Right lobe of liver (tissue), 6 donors: ENCODE measurements around the gene HIRA. TPM values are rescaled to one million over a fixed set of nuclear protein-coding genes. Genes with fewer than 3 reads are reported as not detected.

Source experiments
- ATAC-seq, 4 donors: fragments of 200-7000 bp; cut with Tn5 transposase; one replicate each; pipeline ENCODE4 v1.9.1; 2020; ENCODE audit warnings: mild to moderate bottlenecking in 4 of 4, moderate library complexity in 4 of 4
- DNase-seq, 3 donors: peaks; one replicate each; pipeline ENCODE4 v3.0.0-alpha.2; 2020
- H3K27ac ChIP-seq, 3 donors: fragments of 200-600 bp; one replicate each; pipeline ENCODE4 v1.8.0; 2022
- H3K27me3 ChIP-seq, 2 donors: fragments of 200-600 bp; one replicate each; pipeline ENCODE4 v1.8.0; 2022
- H3K36me3 ChIP-seq, 4 donors: fragments of 200-600 bp; sonication (generic) in 1 of 4; one replicate each; pipeline versions ENCODE4 v1.5.1 to v1.8.0; 2017 to 2022; ENCODE audit warnings: control low read depth in 1 of 4
- H3K4me1 ChIP-seq, 4 donors: fragments of 200-600 bp; sonication (generic) in 1 of 4; one replicate each; pipeline versions ENCODE4 v1.5.1 to v1.8.0; 2017 to 2022; ENCODE audit warnings: control low read depth in 1 of 4
- H3K4me3 ChIP-seq, 3 donors: fragments of 200-600 bp; one replicate each; pipeline ENCODE4 v1.8.0; 2022
- H3K9me3 ChIP-seq, 4 donors: fragments of 200-600 bp; sonication (generic) in 1 of 4; one replicate each; pipeline versions ENCODE4 v1.5.1 to v1.8.0; 2017 to 2022; ENCODE audit warnings: control low read depth in 1 of 4
- CTCF ChIP-seq, 4 donors: fragments of 200-600 bp in 3 of 4; fragments of 450-650 bp in 1 of 4; IDR thresholded peaks; one replicate each; pipeline versions ENCODE4 v1.5.1 to v1.8.0; 2016 to 2022; ENCODE audit warnings: antibody characterized with exemption in 4 of 4, mild to moderate bottlenecking in 2 of 4
- POLR2A ChIP-seq: fragments of 450-650 bp; IDR thresholded peaks from one replicate; pipeline ENCODE4 v1.6.1; 2017; ENCODE audit warnings: antibody characterized with exemption, mild to moderate bottlenecking
- WGBS: methylation state at CpG from one replicate; pipeline ENCODE4 v1.1.6; 2018; ENCODE audit warnings: low coverage, low lambda C conversion rate; ENCODE audit not compliant: insufficient coverage; ENCODE audit errors: missing lambda C conversion rate; 5-methylcytosine and 5-hydroxymethylcytosine counted together
- intact Hi-C, 2 donors: fragments of 100-400 bp; cut with DNase I; formaldehyde crosslinking; loops; one replicate each; pipeline versions ENCODE4 v1.11.2 to v1.14.1; 2022
- total RNA-seq, 6 experiments: library from RNA; depleted of rRNA in 2 of 6; stranded (reverse); fragments of >200 nt in 2 of 6; fragmentation: NEBNext Ultra II Directional in 3 of 6; extraction: Animal tissue kit (Norgen Biotek cat#: 25700) in 3 of 6; gene quantifications; one replicate each; pipeline versions ENCODE4 v1.1.0 to v1.2.4, GENCODE V29; 2016 to 2023
- donor health status: DM: no; HTN: yes; CAD: no.
- donor health status: DM: no; HTN: no; CAD: no.
- donor health status: DM: no; HTN: no; CAD: no.
- donor health status: DM: no; HTN: yes; CAD: no.
- donor health status: DM: no; HTN: yes; CAD: no.

HIRA gene
- total RNA-seq, 6 experiments from 2014 or later = 14.6 to 25.0 (median 17.8) TPM

- Histone ChIP-seq H3K27ac (peak overlapping the region in 1 of 3 donors; percentile 48), H3K4me3 (no peak overlapping the region), H3K4me1 (peaks cover 0 to 17% (median 3%) of the 10 kb centered on the region in 4 donors), H3K27me3 (no peaks in the 10 kb centered on the region), H3K9me3 (no peaks in the 10 kb centered on the region), H3K36me3 (peaks cover 3 to 61% (median 23%) of the 10 kb centered on the region in 4 donors)
- intact Hi-C loops = no loop called here
- DNase-seq (peak in 1 of 3 donors; percentile 15), ATAC-seq (peak in 2 of 4 donors; percentile 14 to 48)
- WGBS = 35% methylated on average over 4 of the region's 4 CpGs
- no peak for TF ChIP-seq POLR2A
- no peak for TF ChIP-seq CTCF (IDR thresholded peaks at IDR 0.05)
Observed at GRCh38 chr22:19405133-19405532, 26.4 kb downstream of the HIRA start.

GRCh38 chr22:19404676-19405075 lies 26.9 kb downstream of the HIRA start:
- 91% methylated on average over 2 of the region's 3 CpGs for WGBS
- intact Hi-C loops = no loop called here
- no peak for TF ChIP-seq POLR2A
- no peak for TF ChIP-seq CTCF (IDR thresholded peaks at IDR 0.05)
- H3K9me3 ChIP-seq = no peaks in the 10 kb centered on the region
- peaks cover 0 to 17% (median 3%) of the 10 kb centered on the region in 4 donors for H3K4me1 ChIP-seq
- H3K36me3 ChIP-seq = peaks cover 3 to 61% (median 23%) of the 10 kb centered on the region in 4 donors
- H3K4me3 ChIP-seq = no peak overlapping the region
- H3K27me3 ChIP-seq = no peaks in the 10 kb centered on the region
- DNase-seq = peak in 1 of 3 donors; percentile 17
- ATAC-seq = no peak
- peak overlapping the region in 1 of 3 donors; percentile 7 for H3K27ac ChIP-seq

- no peak for TF ChIP-seq POLR2A
- no peak for TF ChIP-seq CTCF (IDR thresholded peaks at IDR 0.05)
- H3K9me3 ChIP-seq = no peaks in the 10 kb centered on the region
- H3K4me3 ChIP-seq = no peak overlapping the region
- H3K27ac ChIP-seq = no peak overlapping the region
- intact Hi-C loops = no loop called here
- no peak for ATAC-seq
- H3K36me3 ChIP-seq = peaks cover 3 to 57% (median 18%) of the 10 kb centered on the region in 4 donors
- H3K27me3 ChIP-seq = no peaks in the 10 kb centered on the region
- 96% methylated on average over 2 of the region's 4 CpGs for WGBS
- H3K4me1 ChIP-seq = peaks cover 0 to 17% (median 3%) of the 10 kb centered on the region in 4 donors
- peak in 1 of 3 donors; percentile 4 for DNase-seq
Observed at GRCh38 chr22:19402642-19403191, 28.8 kb downstream of the HIRA start.

GRCh38 chr22:19401483-19401882 lies 30.1 kb downstream of the HIRA start:
- TF ChIP-seq POLR2A = no peak
- TF ChIP-seq CTCF (IDR thresholded peaks at IDR 0.05) = no peak
- H3K4me1 ChIP-seq = peaks cover 0 to 17% (median 3%) of the 10 kb centered on the region in 4 donors
- DNase-seq (no peak), ATAC-seq (no peak)
- no peak overlapping the region for H3K4me3 ChIP-seq
- intact Hi-C loops = no loop called here
- peaks cover 3 to 57% (median 16%) of the 10 kb centered on the region in 4 donors for H3K36me3 ChIP-seq
- no peak overlapping the region for H3K27ac ChIP-seq
- H3K9me3 ChIP-seq = no peaks in the 10 kb centered on the region
- H3K27me3 ChIP-seq = no peaks in the 10 kb centered on the region
- WGBS = 100% methylated on average over 4 of the region's 4 CpGs
